ENCODE data around the gene PRAC2. TPM values are rescaled to one million over a fixed set of nuclear protein-coding genes. Genes with fewer than 3 reads are reported as not detected.

PRAC2 gene
- total RNA-seq, 4 donors from 2014 or later, result not detected

DNA sequence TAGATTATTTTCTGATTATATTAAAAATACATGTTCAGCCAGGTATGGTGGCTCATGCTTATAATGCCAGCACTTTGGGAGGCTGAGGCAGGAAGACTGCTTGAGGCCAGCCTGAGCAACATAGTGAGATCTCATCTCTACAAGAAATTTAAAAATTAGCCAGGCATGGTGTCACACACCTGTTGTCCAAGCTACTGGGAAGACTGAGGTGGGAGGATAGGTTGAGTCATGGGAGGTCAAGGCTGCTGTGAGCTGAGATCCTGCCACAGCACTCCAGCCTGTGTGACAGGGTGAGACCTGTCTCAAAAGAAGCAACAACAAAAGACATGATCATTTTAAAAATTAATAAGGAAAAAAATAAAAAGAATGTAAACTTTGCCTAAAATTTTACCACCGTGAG is 41.4 kb upstream of the PRAC2 start:
- Histone ChIP-seq H3K27me3 (peaks cover 73% of the 10 kb centered on the region), H3K4me3 (no peak overlapping the region), H3K27ac (no peak overlapping the region), H3K36me3 (no peaks in the 10 kb centered on the region), H3K9me3 (no peaks in the 10 kb centered on the region), H3K4me1 (peaks cover 8% of the 10 kb centered on the region)
- DNase-seq (ENCODE audit: low spot score in 2 of 2), result no peak
- no peak for TF ChIP-seq EP300 (IDR thresholded peaks at IDR 0.05)
- TF ChIP-seq, protein P1, sequence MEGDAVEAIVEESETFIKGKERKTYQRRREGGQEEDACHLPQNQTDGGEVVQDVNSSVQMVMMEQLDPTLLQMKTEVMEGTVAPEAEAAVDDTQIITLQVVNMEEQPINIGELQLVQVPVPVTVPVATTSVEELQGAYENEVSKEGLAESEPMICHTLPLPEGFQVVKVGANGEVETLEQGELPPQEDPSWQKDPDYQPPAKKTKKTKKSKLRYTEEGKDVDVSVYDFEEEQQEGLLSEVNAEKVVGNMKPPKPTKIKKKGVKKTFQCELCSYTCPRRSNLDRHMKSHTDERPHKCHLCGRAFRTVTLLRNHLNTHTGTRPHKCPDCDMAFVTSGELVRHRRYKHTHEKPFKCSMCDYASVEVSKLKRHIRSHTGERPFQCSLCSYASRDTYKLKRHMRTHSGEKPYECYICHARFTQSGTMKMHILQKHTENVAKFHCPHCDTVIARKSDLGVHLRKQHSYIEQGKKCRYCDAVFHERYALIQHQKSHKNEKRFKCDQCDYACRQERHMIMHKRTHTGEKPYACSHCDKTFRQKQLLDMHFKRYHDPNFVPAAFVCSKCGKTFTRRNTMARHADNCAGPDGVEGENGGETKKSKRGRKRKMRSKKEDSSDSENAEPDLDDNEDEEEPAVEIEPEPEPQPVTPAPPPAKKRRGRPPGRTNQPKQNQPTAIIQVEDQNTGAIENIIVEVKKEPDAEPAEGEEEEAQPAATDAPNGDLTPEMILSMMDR (IDR thresholded peaks at IDR 0.05), result no peak
- TF ChIP-seq POLR2AphosphoS5 (IDR thresholded peaks at IDR 0.05), result no peak
- 87% methylated on average over 1 of the region's 1 CpG for WGBS

DNA sequence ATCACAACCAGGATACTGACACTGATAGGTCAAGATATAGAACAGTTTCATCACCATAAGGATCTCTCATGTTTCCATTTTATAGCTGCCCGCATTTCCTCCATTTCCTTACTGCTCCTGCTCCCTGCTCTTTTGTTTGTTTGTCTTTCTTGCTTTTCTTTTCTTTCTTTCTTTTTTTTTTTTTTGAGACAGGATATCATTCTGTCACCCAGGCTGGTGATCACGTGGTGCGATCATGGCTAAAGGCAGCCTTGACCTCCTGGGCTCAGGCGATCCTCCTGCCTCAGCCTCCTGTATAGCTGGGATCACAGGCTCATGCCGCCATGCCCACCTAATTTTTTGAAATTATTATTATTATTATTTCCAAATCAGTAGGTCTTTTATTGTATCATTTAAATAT is 32.3 kb upstream of the PRAC2 start:
- no peak overlapping the region for H3K4me3 ChIP-seq
- no peaks in the 10 kb centered on the region for H3K4me1 ChIP-seq
- TF ChIP-seq, protein P1 (IDR thresholded peaks at IDR 0.05), result no peak
- no peak for TF ChIP-seq EP300 (IDR thresholded peaks at IDR 0.05)
- no peak for TF ChIP-seq POLR2AphosphoS5 (IDR thresholded peaks at IDR 0.05)
- TF ChIP-seq POLR2A (IDR thresholded peaks at IDR 0.05), result no peak
- H3K27me3 ChIP-seq, result peaks cover 44% of the 10 kb centered on the region
- no peak for DNase-seq (ENCODE audit: low spot score in 2 of 2)
- H3K36me3 ChIP-seq, result no peaks in the 10 kb centered on the region
- no peak overlapping the region for H3K27ac ChIP-seq
- WGBS, result 87% methylated on average over 5 of the region's 5 CpGs
- no peaks in the 10 kb centered on the region for H3K9me3 ChIP-seq

DNA sequence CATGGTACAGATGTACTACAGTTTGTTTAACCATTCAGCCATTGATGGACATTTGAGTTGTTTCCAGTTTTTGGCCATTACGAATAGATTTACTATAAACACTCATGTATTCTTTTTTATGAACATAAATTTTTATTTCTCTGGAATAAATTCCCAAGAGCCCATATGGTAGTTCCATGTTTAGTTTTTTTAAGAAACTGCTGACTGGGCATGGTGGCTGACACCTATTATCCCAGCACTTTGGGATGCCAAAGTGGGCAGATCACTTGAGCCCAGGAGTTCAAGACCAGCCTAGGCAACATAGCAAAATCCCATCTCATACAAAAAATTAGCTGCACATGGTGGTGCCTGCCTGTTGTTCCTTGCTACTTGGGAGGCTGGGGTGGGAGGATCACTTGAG is 30.9 kb upstream of the PRAC2 start:
- no peak overlapping the region for H3K27ac ChIP-seq
- H3K9me3 ChIP-seq, result no peaks in the 10 kb centered on the region
- no peaks in the 10 kb centered on the region for H3K4me1 ChIP-seq
- TF ChIP-seq POLR2A (IDR thresholded peaks at IDR 0.05) (no peak), POLR2AphosphoS5 (IDR thresholded peaks at IDR 0.05) (no peak), EP300 (IDR thresholded peaks at IDR 0.05) (no peak)
- TF ChIP-seq, protein P1 (IDR thresholded peaks at IDR 0.05), result no peak
- WGBS, result 84% methylated on average over 1 of the region's 1 CpG
- peaks cover 50% of the 10 kb centered on the region for H3K27me3 ChIP-seq
- no peak for DNase-seq (ENCODE audit: low spot score in 2 of 2)
- no peaks in the 10 kb centered on the region for H3K36me3 ChIP-seq
- H3K4me3 ChIP-seq, result no peak overlapping the region

DNA sequence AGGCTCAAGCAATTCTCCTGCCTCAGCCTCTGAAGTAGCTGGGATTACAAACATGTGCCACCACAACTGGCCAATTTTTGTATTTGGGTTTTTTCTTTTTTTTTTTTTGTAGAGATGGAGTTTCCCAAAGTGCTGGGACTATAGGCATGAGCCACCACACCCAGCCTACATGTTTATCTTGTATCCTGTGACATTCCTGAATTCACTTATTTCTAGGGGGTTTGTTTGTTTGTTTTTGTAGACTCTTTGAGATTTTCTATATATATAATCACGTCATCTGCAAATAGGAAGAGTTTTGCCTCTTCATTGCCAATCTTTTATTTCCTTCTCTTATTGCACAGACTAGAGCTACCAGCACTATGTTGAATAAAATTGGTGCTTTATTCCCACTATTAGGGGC is 29.8 kb upstream of the PRAC2 start:
- H3K4me1 ChIP-seq, result no peaks in the 10 kb centered on the region
- H3K27me3 ChIP-seq, result peaks cover 54% of the 10 kb centered on the region
- H3K9me3 ChIP-seq, result no peaks in the 10 kb centered on the region
- H3K27ac ChIP-seq, result no peak overlapping the region
- WGBS, result 38% methylated on average over 1 of the region's 1 CpG
- no peak overlapping the region for H3K4me3 ChIP-seq
- TF ChIP-seq POLR2AphosphoS5 (IDR thresholded peaks at IDR 0.05) (no peak), EP300 (IDR thresholded peaks at IDR 0.05) (no peak), POLR2A (IDR thresholded peaks at IDR 0.05) (no peak)
- TF ChIP-seq, protein P1 (IDR thresholded peaks at IDR 0.05), result no peak
- no peaks in the 10 kb centered on the region for H3K36me3 ChIP-seq
- DNase-seq (ENCODE audit: low spot score in 2 of 2), result no peak

DNA sequence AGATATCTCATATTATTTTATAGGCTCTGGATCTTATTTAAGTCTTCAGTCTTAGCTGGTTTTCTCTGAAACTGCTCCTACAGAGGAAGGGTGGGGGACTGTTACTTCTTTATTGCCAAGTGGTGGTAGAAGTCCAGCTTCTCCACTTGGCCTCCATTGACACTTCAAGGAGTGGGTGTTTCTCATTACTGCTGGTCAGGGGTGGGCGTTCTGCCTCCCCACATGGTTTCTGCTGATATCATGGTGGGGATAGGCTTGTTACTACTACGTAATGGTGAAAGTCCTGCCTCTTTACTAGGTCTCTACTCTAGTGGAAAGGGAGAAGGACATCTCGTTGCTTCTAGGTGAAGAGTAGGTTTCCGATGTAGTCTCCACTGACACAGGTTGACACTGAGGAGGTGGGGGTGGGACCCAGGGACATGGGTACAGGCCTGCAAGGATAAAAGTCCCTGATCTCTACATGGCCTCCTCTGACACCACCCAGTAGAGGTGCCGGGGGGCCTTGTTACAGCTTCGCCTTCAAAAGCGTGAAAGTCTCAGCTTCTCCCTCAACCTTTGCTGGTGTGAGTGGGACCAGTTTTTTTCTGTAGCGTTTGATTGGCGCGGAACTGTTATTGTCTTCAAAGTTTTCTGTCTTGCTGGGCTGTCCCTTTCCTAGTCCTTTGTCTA is 21.0 kb upstream of the PRAC2 start:
- no peak for DNase-seq (ENCODE audit: low spot score in 2 of 2)
- Histone ChIP-seq H3K27me3 (peaks cover 94% of the 10 kb centered on the region), H3K4me3 (no peak overlapping the region), H3K4me1 (no peaks in the 10 kb centered on the region), H3K27ac (no peak overlapping the region), H3K36me3 (no peaks in the 10 kb centered on the region), H3K9me3 (no peaks in the 10 kb centered on the region)
- 87% methylated on average over 10 of the region's 10 CpGs for WGBS
- no peak for TF ChIP-seq POLR2A (IDR thresholded peaks at IDR 0.05)
- TF ChIP-seq, protein P1 (IDR thresholded peaks at IDR 0.05), result no peak
- no peak for TF ChIP-seq EP300 (IDR thresholded peaks at IDR 0.05)
- TF ChIP-seq POLR2AphosphoS5 (IDR thresholded peaks at IDR 0.05), result no peak

All from suprapubic skin (tissue), 4 donors.